Gastrocnemius medialis (tissue), 4 donors: Measurements from ENCODE around the gene JAG1. TPM values are rescaled to one million over a fixed set of nuclear protein-coding genes. Genes with fewer than 3 reads are reported as not detected.
A peak's percentile ranks its signal among the peaks of the same experiment; 100 is the strongest.

ENCODE experiments used
- ATAC-seq, 2 donors: fragments of 150-250 bp; one replicate each; pipeline ENCODE4 v1.9.1; 2016
- DNase-seq, 2 donors: peaks; one replicate each; pipeline ENCODE4 v3.0.0-alpha.2; 2019
- H3K27ac ChIP-seq, 4 donors: fragments of 200-600 bp; sonication (generic); 1 replicate in 1 of 4; 2 replicates in 3 of 4; pipeline ENCODE4 v1.5.1; 2016 to 2018; ENCODE audit warnings: mild to moderate bottlenecking in 2 of 4, moderate library complexity in 1 of 4
- H3K27me3 ChIP-seq, 3 donors: fragments of 200-600 bp; sonication (generic) in 2 of 3; 1 replicate in 1 of 3; 2 replicates in 2 of 3; pipeline versions ENCODE4 v1.5.1 to v1.6.0; 2016 to 2019; ENCODE audit warnings: mild to moderate bottlenecking in 1 of 3, moderate library complexity in 1 of 3
- H3K36me3 ChIP-seq, 2 donors: fragments of 200-600 bp; sonication (generic) in 1 of 2; one replicate each; pipeline ENCODE4 v1.5.1; 2017 to 2018
- H3K4me1 ChIP-seq, 2 donors: fragments of 200-600 bp; sonication (generic) in 1 of 2; one replicate each; pipeline ENCODE4 v1.5.1; 2016 to 2017; ENCODE audit warnings: mild to moderate bottlenecking in 2 of 2
- H3K4me3 ChIP-seq, 4 donors: fragments of 200-600 bp; sonication (generic) in 3 of 4; 1 replicate in 1 of 4; 2 replicates in 3 of 4; pipeline ENCODE4 v1.5.1; 2016 to 2019; ENCODE audit warnings: mild to moderate bottlenecking in 2 of 4
- H3K9me3 ChIP-seq, 3 donors: fragments of 200-600 bp; sonication (generic) in 2 of 3; 1 replicate in 1 of 3; 2 replicates in 2 of 3; pipeline ENCODE4 v1.5.1; 2016 to 2019
- POLR2A ChIP-seq, 2 donors: fragments of 450-650 bp; IDR thresholded peaks; one replicate each; pipeline ENCODE4 v1.6.1; 2017; ENCODE audit warnings: antibody characterized with exemption in 2 of 2, mild to moderate bottlenecking in 2 of 2, moderate library complexity in 2 of 2
- in situ Hi-C, 4 donors: fragments of 200-750 bp; cut with MboI; loops; one replicate each; pipeline versions ENCODE4 v1.15.0 to v1.8.0; 2017; ENCODE audit warnings: low sequenced_read_pairs in 4 of 4
- intact Hi-C: fragments of 100-400 bp; cut with DNase I; formaldehyde crosslinking; loops from one replicate; pipeline ENCODE4 v1.15.1; 2023; ENCODE audit warnings: low total_unique reads
- total RNA-seq, 4 donors: library from RNA; depleted of rRNA; stranded (reverse); fragments of >200 nt; gene quantifications; one replicate each; pipeline versions ENCODE4 v1.1.0 to v1.2.3, GENCODE V29; 2016
- TF ChIP-seq, protein P1 (sequence below), 5 experiments: fragments of 450-650 bp in 3 of 5; fragments of 200-600 bp in 2 of 5; sonication (generic) in 2 of 5; IDR thresholded peaks in 4 of 5; conservative IDR thresholded peaks in 1 of 5; 1 replicate in 4 of 5; 2 replicates in 1 of 5; pipeline ENCODE4 v1.5.1; 2016 to 2019; ENCODE audit warnings: antibody characterized with exemption in 5 of 5, mild to moderate bottlenecking in 3 of 5, moderate library complexity in 3 of 5

The JAG1 gene
- total RNA-seq, 4 donors from 2014 or later: 10.3 to 19.6 (median 13.2) TPM

GRCh38 chr20:10672624-10673127 is 1.1 kb downstream of the JAG1 start:
- no peaks in the 10 kb centered on the region for H3K27me3 ChIP-seq
- peak overlapping the region; percentile 62 to 98 (median 82) for H3K4me3 ChIP-seq
- intact Hi-C loops: loop anchor here (2.0 to 10.0 kb wide), 3 partner anchors 306 to 872 kb away; no protein-coding TSS in a partner anchor
- TF ChIP-seq, protein P1, sequence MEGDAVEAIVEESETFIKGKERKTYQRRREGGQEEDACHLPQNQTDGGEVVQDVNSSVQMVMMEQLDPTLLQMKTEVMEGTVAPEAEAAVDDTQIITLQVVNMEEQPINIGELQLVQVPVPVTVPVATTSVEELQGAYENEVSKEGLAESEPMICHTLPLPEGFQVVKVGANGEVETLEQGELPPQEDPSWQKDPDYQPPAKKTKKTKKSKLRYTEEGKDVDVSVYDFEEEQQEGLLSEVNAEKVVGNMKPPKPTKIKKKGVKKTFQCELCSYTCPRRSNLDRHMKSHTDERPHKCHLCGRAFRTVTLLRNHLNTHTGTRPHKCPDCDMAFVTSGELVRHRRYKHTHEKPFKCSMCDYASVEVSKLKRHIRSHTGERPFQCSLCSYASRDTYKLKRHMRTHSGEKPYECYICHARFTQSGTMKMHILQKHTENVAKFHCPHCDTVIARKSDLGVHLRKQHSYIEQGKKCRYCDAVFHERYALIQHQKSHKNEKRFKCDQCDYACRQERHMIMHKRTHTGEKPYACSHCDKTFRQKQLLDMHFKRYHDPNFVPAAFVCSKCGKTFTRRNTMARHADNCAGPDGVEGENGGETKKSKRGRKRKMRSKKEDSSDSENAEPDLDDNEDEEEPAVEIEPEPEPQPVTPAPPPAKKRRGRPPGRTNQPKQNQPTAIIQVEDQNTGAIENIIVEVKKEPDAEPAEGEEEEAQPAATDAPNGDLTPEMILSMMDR (IDR thresholded peaks at IDR 0.05 in 4 of 5, conservative IDR thresholded peaks at IDR 0.05 in 1 of 5): no peak
- TF ChIP-seq POLR2A (IDR thresholded peaks at IDR 0.05): no peak
- in situ Hi-C loops: loop anchor here in 2 of 4 donors (10.0 to 25.0 kb wide), 3 partner anchors 532 to 1240 kb away; partner anchors contain the start of gene BTBD3 (in 1 of the 2)
- no peaks in the 10 kb centered on the region for H3K36me3 ChIP-seq
- H3K27ac ChIP-seq: peak overlapping the region; percentile 86 to 95 (median 88)
- H3K4me1 ChIP-seq: peaks cover 10 to 24% of the 10 kb centered on the region in 2 donors
- DNase-seq (no peak), ATAC-seq (peak in 1 of 2 donors; percentile 9)
- H3K9me3 ChIP-seq: no peaks in the 10 kb centered on the region

- no peak for TF ChIP-seq POLR2A (IDR thresholded peaks at IDR 0.05)
- TF ChIP-seq, protein P1 (IDR thresholded peaks at IDR 0.05 in 4 of 5, conservative IDR thresholded peaks at IDR 0.05 in 1 of 5): no peak
- Histone ChIP-seq H3K4me3 (peak overlapping the region; percentile 62 to 98 (median 82)), H3K9me3 (no peaks in the 10 kb centered on the region), H3K27me3 (no peaks in the 10 kb centered on the region), H3K36me3 (no peaks in the 10 kb centered on the region), H3K27ac (peak overlapping the region; percentile 86 to 95 (median 88)), H3K4me1 (peaks cover 13 to 30% of the 10 kb centered on the region in 2 donors)
- ATAC-seq (peak in 1 of 2 donors; percentile 16), DNase-seq (peak; percentile 48 to 54)
- intact Hi-C loops (loop anchor here (2.0 to 10.0 kb wide), 4 partner anchors 307 to 873 kb away; no protein-coding TSS in a partner anchor), in situ Hi-C loops (loop anchor here in 2 of 4 donors (10.0 to 25.0 kb wide), 3 partner anchors 533 to 1240 kb away; partner anchors contain the start of gene BTBD3 (in 1 of the 2))
Measured at GRCh38 chr20:10671919-10672623, 1.7 kb downstream of the JAG1 start.

DNA sequence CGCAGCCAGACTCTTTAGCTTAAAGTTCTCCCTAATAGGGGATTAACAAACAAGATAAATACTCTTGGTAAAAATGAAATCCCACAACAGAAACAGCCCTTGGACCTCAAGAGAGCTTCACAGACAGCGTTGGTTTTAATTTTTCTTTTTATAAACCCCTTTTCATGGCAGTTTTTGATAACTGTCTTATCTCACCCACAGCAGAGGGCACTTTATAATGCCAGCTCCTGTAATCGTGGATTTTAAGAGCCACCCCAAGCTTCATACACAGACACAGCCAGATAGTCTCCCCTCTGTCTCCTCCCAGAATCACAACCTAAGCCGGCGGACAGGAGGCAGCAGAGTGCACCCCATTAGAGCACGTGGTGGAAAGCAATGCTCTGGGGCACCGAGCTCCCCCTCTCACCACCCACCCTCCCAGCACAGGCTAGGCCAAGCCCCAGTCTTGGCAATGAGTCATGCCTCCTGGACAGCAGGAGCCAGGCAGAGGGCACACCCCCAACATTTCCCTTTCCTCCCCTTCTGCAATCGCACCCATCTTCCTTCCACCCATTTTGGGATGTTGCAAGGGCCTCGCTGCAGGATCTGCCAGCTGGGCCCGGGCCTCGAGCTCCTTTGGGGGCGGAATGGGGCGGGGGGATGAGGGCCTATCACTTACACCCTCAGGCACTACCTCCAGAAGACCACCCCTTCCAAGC is 2.4 kb downstream of the JAG1 start:
- intact Hi-C loops: loop anchor here (2.0 to 10.0 kb wide), 3 partner anchors 533 to 873 kb away; no protein-coding TSS in a partner anchor
- Histone ChIP-seq H3K27me3 (no peaks in the 10 kb centered on the region), H3K36me3 (no peaks in the 10 kb centered on the region), H3K4me3 (peak overlapping the region; percentile 62 to 98 (median 82)), H3K27ac (peak overlapping the region; percentile 86 to 95 (median 88)), H3K9me3 (no peaks in the 10 kb centered on the region), H3K4me1 (peaks cover 13 to 37% of the 10 kb centered on the region in 2 donors)
- DNase-seq: peak; percentile 55 to 75
- in situ Hi-C loops: loop anchor here in 2 of 4 donors (10.0 to 25.0 kb wide), 3 partner anchors 533 to 1241 kb away; partner anchors contain the start of gene BTBD3 (in 1 of the 2)
- peak; percentile 14 to 15 for ATAC-seq
- TF ChIP-seq POLR2A (IDR thresholded peaks at IDR 0.05): no peak
- TF ChIP-seq, protein P1 (IDR thresholded peaks at IDR 0.05 in 4 of 5, conservative IDR thresholded peaks at IDR 0.05 in 1 of 5): peak; percentile 16 to 46 (median 32)

DNA sequence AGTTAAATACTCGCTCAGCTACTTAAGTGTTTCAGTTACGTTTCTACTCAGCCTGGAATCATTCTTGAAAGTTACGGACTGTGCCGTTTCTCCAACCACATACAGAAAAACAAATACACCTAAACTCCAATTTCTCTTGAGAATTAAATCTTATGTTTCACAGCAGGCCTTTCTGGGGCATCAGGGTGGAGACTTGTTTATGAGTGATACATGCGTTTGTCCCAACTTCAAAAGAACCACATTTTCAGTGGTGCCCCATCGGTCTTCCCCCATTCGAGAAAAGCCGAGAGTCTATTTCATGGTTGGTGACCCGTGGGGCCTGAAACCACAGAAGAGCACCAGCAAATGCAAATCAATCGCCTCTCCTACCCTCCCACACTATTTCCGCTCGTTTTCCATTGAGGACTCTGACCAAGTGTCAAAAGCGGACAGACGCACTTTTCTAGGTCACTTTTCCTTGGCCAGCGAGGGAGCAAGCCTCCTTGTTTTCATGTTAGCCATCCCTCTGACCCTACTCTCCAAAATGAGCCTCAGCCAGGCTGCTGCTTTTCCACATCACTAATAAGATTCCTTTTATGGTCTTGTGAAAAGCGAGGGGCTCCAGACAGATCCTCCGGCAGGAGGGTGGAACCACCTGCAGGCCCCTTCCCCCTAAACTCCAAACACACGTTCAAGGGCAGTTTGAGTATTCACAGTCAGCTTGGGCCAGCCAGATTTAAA is 3.1 kb downstream of the JAG1 start:
- H3K4me3 ChIP-seq: peak overlapping the region; percentile 62 to 98 (median 82)
- ATAC-seq: no peak
- DNase-seq: no peak
- no peaks in the 10 kb centered on the region for H3K36me3 ChIP-seq
- H3K9me3 ChIP-seq: no peaks in the 10 kb centered on the region
- in situ Hi-C loops: loop anchor here in 2 of 4 donors (10.0 to 25.0 kb wide), 3 partner anchors 534 to 1242 kb away; partner anchors contain the start of gene BTBD3 (in 1 of the 2)
- H3K4me1 ChIP-seq: peaks cover 17 to 45% of the 10 kb centered on the region in 2 donors
- peak; percentile 7 to 8 for TF ChIP-seq POLR2A (IDR thresholded peaks at IDR 0.05)
- TF ChIP-seq, protein P1 (IDR thresholded peaks at IDR 0.05 in 4 of 5, conservative IDR thresholded peaks at IDR 0.05 in 1 of 5): no peak
- H3K27ac ChIP-seq: peak overlapping the region; percentile 86 to 95 (median 88)
- intact Hi-C loops: loop anchor here (2.0 to 10.0 kb wide), 3 partner anchors 534 to 874 kb away; no protein-coding TSS in a partner anchor
- H3K27me3 ChIP-seq: no peaks in the 10 kb centered on the region
